GM12864 (cell line): Measurements from ENCODE around the gene CLIC1.

Source experiments
- DNase-seq: peaks from one replicate; pipeline ENCODE4 v3.0.0-alpha.2; 2011; ENCODE audit warnings: low read depth
- H3K4me3 ChIP-seq: 2 replicates; pipeline ENCODE4 v1.5.1; 2011; ENCODE audit warnings: mild to moderate bottlenecking, low read depth, low read length, control low read depth
- TF ChIP-seq, protein P1 (sequence below): IDR thresholded peaks from 2 replicates; pipeline ENCODE4 v1.5.1; 2011; ENCODE audit warnings: low read depth, mild to moderate bottlenecking, moderate library complexity, low read length, control low read depth, inconsistent platforms; ENCODE audit errors: missing control alignments

Gene CLIC1

DNA sequence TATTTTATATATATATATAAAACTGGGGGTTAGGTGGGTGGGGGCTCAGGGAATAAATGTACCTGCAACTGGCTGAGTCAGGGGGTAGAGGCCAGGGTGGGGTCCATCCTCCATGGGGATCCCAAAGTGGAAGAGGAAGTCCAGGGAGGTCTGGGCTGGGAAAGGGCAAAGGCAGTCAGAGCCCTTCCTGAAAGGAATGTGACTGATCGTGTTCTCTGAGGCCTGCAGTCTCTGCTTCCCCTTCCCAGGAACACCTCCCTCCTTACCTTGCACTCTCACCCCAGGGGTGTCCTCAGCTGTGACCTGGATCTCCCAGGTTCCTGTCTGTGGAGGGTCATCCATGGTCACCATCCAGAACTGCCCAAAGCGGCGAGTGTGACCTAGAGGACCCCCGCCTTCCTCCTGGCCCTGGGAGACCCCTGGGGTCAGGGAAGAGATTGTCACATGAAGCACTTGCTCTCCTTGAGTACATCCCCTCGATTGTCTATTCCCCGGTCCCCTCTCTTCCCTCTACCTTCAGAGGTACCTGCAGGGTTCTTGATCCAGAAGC lies 30.8 kb upstream of the CLIC1 start:
- DNase-seq: no peak
- TF ChIP-seq, protein P1, sequence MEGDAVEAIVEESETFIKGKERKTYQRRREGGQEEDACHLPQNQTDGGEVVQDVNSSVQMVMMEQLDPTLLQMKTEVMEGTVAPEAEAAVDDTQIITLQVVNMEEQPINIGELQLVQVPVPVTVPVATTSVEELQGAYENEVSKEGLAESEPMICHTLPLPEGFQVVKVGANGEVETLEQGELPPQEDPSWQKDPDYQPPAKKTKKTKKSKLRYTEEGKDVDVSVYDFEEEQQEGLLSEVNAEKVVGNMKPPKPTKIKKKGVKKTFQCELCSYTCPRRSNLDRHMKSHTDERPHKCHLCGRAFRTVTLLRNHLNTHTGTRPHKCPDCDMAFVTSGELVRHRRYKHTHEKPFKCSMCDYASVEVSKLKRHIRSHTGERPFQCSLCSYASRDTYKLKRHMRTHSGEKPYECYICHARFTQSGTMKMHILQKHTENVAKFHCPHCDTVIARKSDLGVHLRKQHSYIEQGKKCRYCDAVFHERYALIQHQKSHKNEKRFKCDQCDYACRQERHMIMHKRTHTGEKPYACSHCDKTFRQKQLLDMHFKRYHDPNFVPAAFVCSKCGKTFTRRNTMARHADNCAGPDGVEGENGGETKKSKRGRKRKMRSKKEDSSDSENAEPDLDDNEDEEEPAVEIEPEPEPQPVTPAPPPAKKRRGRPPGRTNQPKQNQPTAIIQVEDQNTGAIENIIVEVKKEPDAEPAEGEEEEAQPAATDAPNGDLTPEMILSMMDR: no peak
- no peak overlapping the region for H3K4me3 ChIP-seq

DNA sequence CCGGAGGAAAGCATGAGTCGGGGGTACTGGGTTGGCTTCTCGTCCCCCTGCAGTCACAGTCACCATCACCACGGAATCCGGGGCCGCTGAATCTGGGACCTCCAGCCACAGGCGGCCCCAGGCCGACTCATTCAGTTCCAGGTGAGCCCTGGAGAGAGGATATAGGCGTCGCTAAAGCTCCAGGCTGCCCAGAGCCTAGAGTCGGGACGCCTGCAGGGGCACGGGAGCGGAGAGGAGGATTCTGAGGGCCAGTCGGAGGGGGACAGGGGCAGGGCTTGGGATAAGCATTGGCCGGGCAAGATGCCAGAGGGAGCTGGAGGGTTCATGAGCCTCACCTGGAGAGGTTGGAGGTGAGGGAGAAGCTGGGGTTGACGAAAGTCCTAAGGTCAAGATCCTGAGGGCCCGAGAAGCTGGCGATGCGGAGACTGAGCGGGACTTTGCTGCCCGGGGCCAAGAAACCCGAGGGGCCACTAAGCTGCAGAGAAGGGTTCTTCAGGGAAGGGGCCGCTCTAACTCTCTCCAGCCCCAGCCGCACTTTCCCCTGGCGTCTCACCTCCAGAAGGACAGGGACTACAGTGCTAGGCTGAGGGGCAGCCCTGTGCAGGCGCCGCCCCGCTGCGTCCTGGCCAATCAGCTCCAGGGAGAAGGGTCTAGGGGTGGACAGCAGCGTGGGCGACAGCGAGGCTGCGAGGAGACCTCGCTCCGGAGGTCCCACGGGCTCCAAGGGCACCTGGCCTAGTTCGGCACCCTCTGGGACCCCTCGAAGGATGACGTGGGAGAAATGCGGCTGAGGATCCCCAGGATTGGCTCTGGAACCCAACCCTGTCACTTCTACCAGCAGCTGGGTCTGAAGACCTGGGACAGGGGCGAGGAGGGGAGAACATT lies 29.8 kb upstream of the CLIC1 start:
- DNase-seq: no peak
- H3K4me3 ChIP-seq: no peak overlapping the region

DNA sequence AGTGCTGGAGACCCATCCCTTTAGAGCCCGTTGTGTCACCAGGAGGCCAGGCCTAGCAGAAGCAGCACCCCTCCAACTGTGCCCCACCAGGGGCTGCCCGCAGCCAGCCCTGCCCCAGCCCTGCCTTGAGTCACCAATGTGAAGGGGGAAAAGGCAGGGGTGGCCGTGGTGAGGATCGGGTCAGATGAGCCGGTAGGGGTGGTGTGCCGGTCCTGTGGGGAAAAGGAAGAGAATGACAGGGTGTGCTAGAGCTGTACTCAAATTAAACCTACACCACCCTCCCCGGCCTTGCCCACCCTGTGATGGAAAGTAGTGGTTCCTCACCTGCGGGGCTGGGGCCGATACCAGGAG lies 29.2 kb upstream of the CLIC1 start:
- TF ChIP-seq, protein P1: no peak
- no peak for DNase-seq
- H3K4me3 ChIP-seq: no peak overlapping the region

More for the DNA sequence above, 29.8 kb upstream of the CLIC1 start:
- TF ChIP-seq, protein P1: no peak

DNA sequence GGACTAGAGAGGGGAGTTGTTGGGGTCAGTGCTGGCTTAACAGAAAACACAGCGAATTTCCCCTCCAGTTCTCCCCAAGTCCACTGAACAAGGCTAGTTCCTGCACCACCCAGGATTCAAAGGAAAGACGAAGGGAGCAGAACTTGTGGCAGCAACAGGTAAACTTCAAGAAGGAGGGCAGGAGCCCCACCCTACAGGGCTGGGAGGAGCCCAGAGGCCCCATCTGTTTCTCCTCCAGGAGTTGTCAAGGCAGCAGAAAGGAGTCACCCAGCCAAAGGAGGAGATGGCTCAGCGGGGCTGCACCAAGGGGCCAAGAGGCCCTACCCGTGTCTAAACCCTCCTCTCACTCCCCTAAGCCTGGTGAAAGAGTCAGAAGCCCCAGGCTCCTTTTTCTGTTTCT lies 27.9 kb upstream of the CLIC1 start:
- no peak overlapping the region for H3K4me3 ChIP-seq
- TF ChIP-seq, protein P1: no peak
- no peak for DNase-seq

DNA sequence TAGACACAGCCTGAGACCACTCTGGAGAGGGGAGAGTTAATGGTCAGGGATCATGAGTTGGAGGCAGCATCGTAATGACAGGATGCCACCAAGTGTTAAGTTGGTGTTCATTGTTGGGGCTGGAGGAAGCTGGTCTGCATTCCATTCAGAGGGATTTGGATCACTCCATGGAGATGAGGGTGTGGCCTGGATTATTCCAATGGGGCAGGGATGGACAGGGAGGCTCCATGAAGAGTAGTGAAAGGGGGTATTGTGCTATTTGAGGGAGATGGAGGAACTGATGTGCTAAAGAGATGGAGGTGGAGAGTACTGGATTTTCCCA lies 27.2 kb upstream of the CLIC1 start:
- TF ChIP-seq, protein P1: no peak
- H3K4me3 ChIP-seq: no peak overlapping the region
- DNase-seq: no peak

DNA sequence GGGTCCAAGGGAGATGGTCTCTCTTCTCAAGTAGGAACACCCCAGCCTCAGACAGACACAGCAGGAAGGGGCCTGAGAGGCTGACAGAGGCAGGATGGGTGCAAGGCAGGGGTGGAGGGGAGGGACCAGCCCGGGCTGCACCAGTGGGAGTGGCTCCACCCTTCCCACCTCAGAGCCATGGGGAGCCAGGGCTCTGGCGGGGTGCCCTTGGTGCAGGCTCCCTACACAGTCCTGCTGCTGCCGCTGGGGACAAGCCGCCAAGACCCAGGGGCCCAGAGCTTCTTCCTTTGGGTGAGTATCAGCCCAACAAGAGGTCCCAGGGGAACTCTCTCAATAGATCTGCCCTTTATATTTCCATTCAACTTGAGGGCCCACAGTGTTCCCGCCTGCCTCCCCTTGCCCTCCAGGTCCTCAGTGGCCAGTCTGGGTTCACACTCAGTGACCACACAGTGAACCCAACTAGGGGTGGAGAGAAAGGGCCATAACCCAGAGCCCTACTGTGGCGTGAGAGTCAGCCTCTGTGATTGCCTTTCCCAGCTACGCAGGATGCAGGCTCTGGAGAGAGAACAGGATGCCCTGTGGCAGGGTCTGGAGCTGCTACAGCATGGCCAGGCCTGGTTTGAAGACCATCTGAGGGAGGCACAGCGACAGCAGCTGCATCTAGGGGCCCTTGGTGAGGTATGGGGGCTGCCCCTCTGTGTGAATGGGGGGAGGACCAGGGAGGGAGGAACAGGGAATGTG lies 26.7 kb upstream of the CLIC1 start:
- no peak for DNase-seq
- no peak overlapping the region for H3K4me3 ChIP-seq
- TF ChIP-seq, protein P1: no peak
